Endothelial cell of umbilical vein (primary cell): ENCODE data around the gene AIG1.

Experiments used
- EZH2 ChIP-seq: IDR thresholded peaks from 2 replicates; pipeline ENCODE4 v1.6.1; 2012; ENCODE audit warnings: borderline replicate concordance, low read depth, mild to moderate bottlenecking, moderate library complexity, low read length, inconsistent platforms; ENCODE audit not compliant: severe bottlenecking
- POLR2A ChIP-seq: IDR thresholded peaks from 2 replicates; pipeline ENCODE4 v1.6.1; 2012; ENCODE audit warnings: low read depth, mild to moderate bottlenecking, control low read depth, low read length

- TF ChIP-seq POLR2A, result no peak
- no peak for TF ChIP-seq EZH2
Measured at GRCh38 chr6:143233554-143234285, 173.0 kb downstream of the AIG1 start.
